Vagina (tissue), 2 donors: ENCODE measurements around the gene SSH3.

Experiments used
- POLR2A ChIP-seq, 2 donors: fragments of 450-650 bp; IDR thresholded peaks; one replicate each; pipeline ENCODE4 v1.6.1; 2017; ENCODE audit warnings: antibody characterized with exemption in 2 of 2, mild to moderate bottlenecking in 2 of 2, moderate library complexity in 2 of 2
- POLR2AphosphoS5 ChIP-seq, 2 donors: sonication (generic); formaldehyde crosslinking; IDR thresholded peaks; one replicate each; pipeline ENCODE4 v1.9.0; 2017; ENCODE audit warnings: antibody characterized with exemption in 2 of 2, mild to moderate bottlenecking in 2 of 2, low read depth in 1 of 2; ENCODE audit not compliant: insufficient read depth in 1 of 2
- TF ChIP-seq, protein P1 (sequence below), 3 experiments: fragments of 450-650 bp in 2 of 3; fragments of 200-600 bp in 1 of 3; sonication (generic) in 1 of 3; IDR thresholded peaks; one replicate each; pipeline ENCODE4 v1.5.1; 2017 to 2019; ENCODE audit warnings: antibody characterized with exemption in 3 of 3, mild to moderate bottlenecking in 2 of 3, moderate library complexity in 2 of 3

DNA sequence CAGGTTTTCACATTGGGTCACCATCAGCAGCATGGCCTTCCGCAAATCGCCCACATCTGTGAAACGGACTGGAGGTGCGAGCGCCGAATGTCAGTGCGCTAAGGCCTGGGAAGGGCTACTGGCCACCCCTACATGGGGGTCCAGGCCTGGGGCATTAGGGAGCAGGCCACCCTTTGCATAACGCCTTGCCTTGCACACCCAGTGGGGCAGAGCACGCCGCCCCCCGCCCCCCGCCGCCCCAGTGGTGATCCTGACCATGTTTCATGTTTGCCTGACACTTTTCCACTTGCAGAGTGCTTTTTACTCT lies 34.4 kb upstream of the SSH3 start:
- TF ChIP-seq POLR2A (IDR thresholded peaks at IDR 0.05) (no peak), POLR2AphosphoS5 (IDR thresholded peaks at IDR 0.05; ENCODE audit: insufficient read depth in 1 of 2, low read depth in 1 of 2) (no peak)
- TF ChIP-seq, protein P1, sequence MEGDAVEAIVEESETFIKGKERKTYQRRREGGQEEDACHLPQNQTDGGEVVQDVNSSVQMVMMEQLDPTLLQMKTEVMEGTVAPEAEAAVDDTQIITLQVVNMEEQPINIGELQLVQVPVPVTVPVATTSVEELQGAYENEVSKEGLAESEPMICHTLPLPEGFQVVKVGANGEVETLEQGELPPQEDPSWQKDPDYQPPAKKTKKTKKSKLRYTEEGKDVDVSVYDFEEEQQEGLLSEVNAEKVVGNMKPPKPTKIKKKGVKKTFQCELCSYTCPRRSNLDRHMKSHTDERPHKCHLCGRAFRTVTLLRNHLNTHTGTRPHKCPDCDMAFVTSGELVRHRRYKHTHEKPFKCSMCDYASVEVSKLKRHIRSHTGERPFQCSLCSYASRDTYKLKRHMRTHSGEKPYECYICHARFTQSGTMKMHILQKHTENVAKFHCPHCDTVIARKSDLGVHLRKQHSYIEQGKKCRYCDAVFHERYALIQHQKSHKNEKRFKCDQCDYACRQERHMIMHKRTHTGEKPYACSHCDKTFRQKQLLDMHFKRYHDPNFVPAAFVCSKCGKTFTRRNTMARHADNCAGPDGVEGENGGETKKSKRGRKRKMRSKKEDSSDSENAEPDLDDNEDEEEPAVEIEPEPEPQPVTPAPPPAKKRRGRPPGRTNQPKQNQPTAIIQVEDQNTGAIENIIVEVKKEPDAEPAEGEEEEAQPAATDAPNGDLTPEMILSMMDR (IDR thresholded peaks at IDR 0.05) = no peak
